Erythroblast (primary cell): Measurements from ENCODE around the gene SLC12A4.

Source experiments
- GATA1 ChIP-seq: IDR thresholded peaks from 2 replicates; pipeline ENCODE4 v1.6.1; 2011; ENCODE audit warnings: low read depth, mild to moderate bottlenecking, control low read depth, low read length, moderate library complexity
- POLR2A ChIP-seq: IDR thresholded peaks from 2 replicates; pipeline ENCODE4 v1.6.1; 2011; ENCODE audit warnings: mild to moderate bottlenecking, low read length

DNA sequence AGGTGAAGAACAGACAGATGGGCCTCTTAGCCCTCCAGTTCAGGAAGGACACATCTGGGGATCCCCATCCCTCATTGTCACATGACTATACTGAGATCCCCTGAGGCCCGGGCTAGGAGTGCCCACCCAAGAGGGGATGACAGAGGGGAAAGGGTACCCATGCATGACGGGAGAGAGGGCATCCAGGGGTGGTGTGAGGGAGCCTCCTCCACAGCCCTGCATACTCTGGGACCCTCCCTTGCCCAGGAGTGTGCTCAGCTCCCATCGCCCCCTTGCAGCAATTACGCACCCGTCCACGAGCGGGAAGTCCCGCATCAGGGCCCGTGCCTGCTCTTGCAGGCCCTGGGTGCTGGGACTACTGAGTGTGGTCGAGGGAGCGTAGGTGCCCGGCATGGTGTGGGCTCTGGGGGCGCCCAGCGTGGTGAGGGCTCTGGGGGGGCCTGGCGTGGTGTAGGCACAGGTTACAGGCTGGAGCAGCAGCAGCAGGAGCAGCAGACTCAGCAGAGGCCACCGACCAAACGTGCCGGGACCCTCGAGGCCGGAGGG, 24.3 kb upstream of the SLC12A4 start:
- no peak for TF ChIP-seq POLR2A
- TF ChIP-seq GATA1 = no peak
